GM12892 (cell line): Measurements from ENCODE around the gene AMDHD2.
"Not testable (repeated sequence)": the region's sequence is repeated elsewhere in the genome, so short reads cannot be mapped to it uniquely, and the experiment has no call there.

Experiments
- DNase-seq: peaks from one replicate; pipeline ENCODE4 v3.0.0; 2011; ENCODE audit not compliant: insufficient read length
- FAIRE-seq: peaks from 2 replicates; lab custom pipeline; 2011; peaks lifted over from hg19 to GRCh38; lab: Jason Lieb, UNC
- POLR2A ChIP-seq: IDR thresholded peaks from 2 replicates; pipeline ENCODE4 v1.6.1; 2011; ENCODE audit warnings: low read depth, low read length, control low read depth
- POLR2AphosphoS5 ChIP-seq: IDR thresholded peaks from 2 replicates; pipeline ENCODE4 v1.6.1; 2011; ENCODE audit warnings: low read depth, low read length, control low read depth
- TAF1 ChIP-seq: IDR thresholded peaks from 2 replicates; pipeline ENCODE4 v1.6.1; 2011; ENCODE audit warnings: low read depth, mild to moderate bottlenecking, control low read depth, low read length, borderline replicate concordance

The AMDHD2 gene

GRCh38 chr16:2476345-2476720 is 43.8 kb upstream of the AMDHD2 start:
- DNase-seq (no peak), FAIRE-seq (no peak)
- TF ChIP-seq TAF1: no peak
- TF ChIP-seq POLR2A: no peak
- no peak for TF ChIP-seq POLR2AphosphoS5

- no peak for DNase-seq
- no peak for FAIRE-seq
Observed at GRCh38 chr16:2476741-2477140, 43.4 kb upstream of the AMDHD2 start.

GRCh38 chr16:2477327-2477726 is 42.8 kb upstream of the AMDHD2 start:
- FAIRE-seq: no peak
- no peak for DNase-seq
- no peak for TF ChIP-seq POLR2AphosphoS5
- no peak for TF ChIP-seq TAF1
- no peak for TF ChIP-seq POLR2A

More at GRCh38 chr16:2476741-2477140, 43.4 kb upstream of the AMDHD2 start:
- no peak for TF ChIP-seq POLR2A
- no peak for TF ChIP-seq POLR2AphosphoS5
- no peak for TF ChIP-seq TAF1

- DNase-seq (no peak), FAIRE-seq (no peak)
- TF ChIP-seq POLR2A (no peak), TAF1 (no peak), POLR2AphosphoS5 (no peak)
Observed at GRCh38 chr16:2478279-2478678, 41.9 kb upstream of the AMDHD2 start.

- FAIRE-seq, DNase-seq: not testable (repeated sequence)
Observed at GRCh38 chr16:2479996-2480395, 40.2 kb upstream of the AMDHD2 start.

- no peak for FAIRE-seq
Observed at GRCh38 chr16:2480948-2481347, 39.2 kb upstream of the AMDHD2 start.

GRCh38 chr16:2481676-2482075 is 38.5 kb upstream of the AMDHD2 start:
- TF ChIP-seq POLR2AphosphoS5 (no peak), TAF1 (no peak), POLR2A (no peak)
- FAIRE-seq (no peak), DNase-seq (no peak)

More at GRCh38 chr16:2480948-2481347, 39.2 kb upstream of the AMDHD2 start:
- no peak for DNase-seq
- TF ChIP-seq TAF1: no peak
- TF ChIP-seq POLR2A: no peak
- TF ChIP-seq POLR2AphosphoS5: no peak

GRCh38 chr16:2482249-2482648 is 37.9 kb upstream of the AMDHD2 start:
- FAIRE-seq: no peak
- TF ChIP-seq POLR2AphosphoS5: no peak
- TF ChIP-seq TAF1: no peak
- no peak for TF ChIP-seq POLR2A
- no peak for DNase-seq

GRCh38 chr16:2482708-2483534 is 37.2 kb upstream of the AMDHD2 start:
- FAIRE-seq (no peak), DNase-seq (no peak)
- TF ChIP-seq POLR2A: no peak
- no peak for TF ChIP-seq POLR2AphosphoS5

GRCh38 chr16:2483939-2484897 is 36.0 kb upstream of the AMDHD2 start:
- TF ChIP-seq POLR2A (no peak), TAF1 (no peak), POLR2AphosphoS5 (no peak)
- no peak for FAIRE-seq
- no peak for DNase-seq

GRCh38 chr16:2484898-2485508 is 35.2 kb upstream of the AMDHD2 start:
- TF ChIP-seq TAF1: no peak
- TF ChIP-seq POLR2A: no peak
- TF ChIP-seq POLR2AphosphoS5: no peak
- FAIRE-seq (no peak), DNase-seq (no peak)
